COR-L47 (cell line): Measurements from ENCODE around the gene PLAAT2.
"Not testable (repeated sequence)": the region's sequence is repeated elsewhere in the genome, so short reads cannot be mapped to it uniquely, and the experiment has no call there.

Experiments
- DNase-seq: peaks from one replicate; lab custom pipeline; 2025; lab: John Stamatoyannopoulos, UW

Gene PLAAT2

DNA sequence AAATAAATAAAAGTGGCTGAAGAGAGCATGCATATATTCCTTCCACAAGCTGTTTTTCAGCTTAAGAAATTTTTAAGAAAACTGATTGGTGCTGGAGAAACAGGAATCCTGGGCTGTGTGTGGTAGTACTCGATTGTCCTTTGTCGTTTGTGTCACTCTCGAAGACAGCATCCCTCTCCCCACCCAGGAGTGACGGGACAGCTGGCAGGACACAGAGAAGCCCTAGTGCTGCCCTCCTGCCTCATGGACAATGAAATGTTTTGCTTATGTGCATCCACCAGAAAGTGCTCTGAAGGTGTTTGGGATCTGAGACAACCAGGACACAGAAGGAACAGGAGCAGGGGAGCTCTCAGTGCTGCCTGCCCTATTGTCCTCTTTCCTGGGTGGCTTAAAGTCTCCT, 13.8 kb downstream of the PLAAT2 start:
- no peak for DNase-seq

DNA sequence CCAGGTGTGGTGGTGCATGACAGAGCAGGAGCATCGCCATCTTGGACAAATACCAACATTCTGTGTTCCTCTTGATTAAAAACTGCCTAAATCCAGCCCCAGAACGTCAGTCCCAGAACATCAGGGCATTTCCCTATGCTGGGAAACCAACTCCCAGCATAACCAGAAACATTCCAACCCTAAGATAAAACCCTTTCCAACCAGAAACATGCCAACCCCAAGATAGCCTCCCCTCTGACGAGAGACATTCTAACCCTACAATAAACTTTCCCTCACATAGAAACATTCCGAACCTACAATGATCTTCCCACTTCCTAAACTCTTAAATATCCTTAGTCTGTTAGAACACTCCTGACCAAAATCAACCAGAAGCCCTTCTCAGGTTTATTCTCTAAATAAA, 15.0 kb downstream of the PLAAT2 start:
- no peak for DNase-seq

DNA sequence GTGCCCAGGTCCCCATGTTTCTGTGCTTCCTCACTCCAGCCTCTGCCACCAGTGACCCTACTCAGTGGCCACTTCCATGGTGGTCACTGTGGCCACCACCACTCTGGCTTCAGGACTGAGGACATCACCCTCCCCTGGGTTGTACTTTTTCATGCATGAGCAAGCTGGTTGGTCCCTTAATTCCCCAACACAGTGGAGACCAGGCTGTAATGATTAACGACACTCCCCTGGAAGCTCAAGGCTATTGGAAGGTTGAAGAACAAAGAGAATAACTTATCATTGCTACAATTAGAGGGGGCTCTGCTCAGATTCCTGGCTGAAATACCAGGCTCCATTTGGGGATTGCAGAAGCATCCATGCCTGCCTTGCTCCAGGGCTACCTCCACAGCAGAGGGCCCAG, 16.1 kb downstream of the PLAAT2 start:
- DNase-seq: no peak

DNA sequence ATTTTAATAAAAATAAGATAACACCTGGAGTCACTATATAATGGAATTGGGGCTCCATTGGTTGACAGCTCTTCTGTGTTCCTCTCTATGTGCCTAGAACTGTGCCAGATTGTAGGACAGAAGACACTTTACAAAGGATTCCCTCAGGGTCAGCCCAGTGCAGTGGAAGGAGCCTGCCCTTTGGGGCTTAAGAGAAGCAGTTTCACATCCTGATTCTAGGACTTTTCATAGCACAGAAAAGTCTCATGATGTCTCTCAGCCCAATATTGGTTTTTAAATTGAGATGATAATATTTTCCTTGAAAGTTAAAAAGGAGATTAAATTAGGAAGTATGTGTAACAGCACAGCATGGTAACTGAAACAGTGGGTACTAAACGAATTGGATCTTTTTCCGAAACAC, 19.5 kb downstream of the PLAAT2 start:
- no peak for DNase-seq

DNA sequence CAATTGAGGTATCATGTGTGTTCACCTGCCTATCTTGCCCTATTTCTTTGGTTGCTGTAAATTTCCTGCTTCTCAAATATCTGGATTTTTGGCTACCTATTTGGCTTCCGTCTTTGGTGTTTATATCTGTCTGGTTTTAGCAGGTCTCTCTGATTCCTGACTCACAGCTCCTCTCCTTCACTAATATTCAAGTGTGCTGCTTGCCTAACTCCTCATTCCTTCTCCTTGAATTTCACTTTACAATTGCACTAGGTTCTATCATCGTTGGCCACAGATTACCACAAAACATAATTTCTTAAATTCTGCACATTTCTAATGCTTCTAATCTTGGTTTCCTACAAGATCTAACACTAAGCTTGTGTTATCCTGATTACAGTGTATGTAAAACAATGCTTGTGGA, 20.7 kb downstream of the PLAAT2 start:
- not testable (repeated sequence) for DNase-seq

DNA sequence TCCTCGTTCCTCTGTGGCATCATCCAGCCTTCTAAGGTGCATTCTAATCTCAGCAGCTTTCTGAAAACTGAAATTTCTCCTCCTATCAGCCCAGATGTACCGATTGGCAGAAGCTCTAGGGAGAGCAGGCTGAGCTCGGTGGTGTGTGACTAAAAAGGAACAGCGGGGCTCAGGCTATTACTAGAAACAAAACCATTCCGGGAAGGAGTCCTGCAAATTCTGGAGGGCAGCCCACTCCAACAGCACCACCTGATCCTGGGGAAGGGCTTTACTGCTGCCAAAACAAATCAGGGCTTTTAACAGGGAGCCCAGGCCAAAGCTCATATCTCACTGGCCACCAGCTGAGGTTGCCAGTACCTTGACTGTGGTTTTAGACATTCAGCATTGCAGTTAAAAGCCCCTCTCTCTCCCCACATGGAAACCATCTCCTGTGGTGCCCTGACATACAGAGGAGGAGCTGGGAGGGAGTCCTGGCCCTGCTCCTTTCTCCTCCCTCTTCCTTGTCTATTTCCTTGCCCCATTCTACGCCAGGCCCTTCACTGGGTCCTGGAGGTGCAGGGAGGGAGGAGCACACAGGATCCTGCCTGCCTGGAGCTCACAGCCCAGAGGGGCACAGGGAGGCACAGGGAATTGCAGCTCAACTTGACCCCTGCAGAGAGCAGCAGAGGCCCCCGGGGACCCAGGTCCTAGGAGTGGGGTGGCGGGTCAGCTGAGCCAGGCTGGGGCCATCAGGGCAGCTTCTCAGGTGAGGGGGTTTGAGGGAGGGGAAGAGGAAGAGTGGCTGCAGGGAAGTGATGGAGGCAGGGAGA, 25.7 kb downstream of the PLAAT2 start:
- peak; percentile 52 for DNase-seq

DNA sequence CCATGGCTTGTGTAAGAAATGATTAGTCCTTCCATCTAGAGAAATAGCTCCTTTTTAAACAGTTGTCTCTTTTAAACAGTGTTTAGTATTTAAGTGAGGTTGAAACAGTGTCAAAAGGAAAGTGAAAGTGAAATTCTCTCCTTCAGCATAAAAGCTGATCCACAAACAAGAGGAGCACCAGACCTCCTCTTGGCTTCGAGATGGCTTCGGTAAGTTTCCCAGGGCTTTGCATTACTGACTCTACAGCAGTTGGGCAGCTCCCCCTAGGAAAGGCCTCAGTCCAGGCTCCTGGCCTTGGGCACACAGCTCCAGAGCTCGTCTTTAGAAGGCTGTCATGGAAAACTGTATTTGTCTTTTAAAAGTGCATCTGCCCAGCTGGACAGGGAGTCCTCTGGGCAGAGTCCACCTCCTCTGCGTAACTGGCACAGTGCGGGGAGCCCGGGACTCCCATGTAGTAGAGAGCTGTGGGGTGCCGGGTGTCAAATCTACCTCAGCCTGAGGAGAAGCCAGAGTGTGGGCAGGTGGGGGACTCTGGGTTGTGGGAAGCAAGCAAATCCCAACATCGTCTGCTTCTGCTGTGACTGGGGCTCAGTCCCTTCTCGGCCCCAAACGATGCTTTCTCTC, 26.4 kb downstream of the PLAAT2 start, which contains the start of gene PLAAT4:
TSS of gene PLAAT4 (plus strand) at position 140 of the 624 bp plus-strand sequence. CDS start at position 201, 61 bp downstream.
- no peak for DNase-seq

DNA sequence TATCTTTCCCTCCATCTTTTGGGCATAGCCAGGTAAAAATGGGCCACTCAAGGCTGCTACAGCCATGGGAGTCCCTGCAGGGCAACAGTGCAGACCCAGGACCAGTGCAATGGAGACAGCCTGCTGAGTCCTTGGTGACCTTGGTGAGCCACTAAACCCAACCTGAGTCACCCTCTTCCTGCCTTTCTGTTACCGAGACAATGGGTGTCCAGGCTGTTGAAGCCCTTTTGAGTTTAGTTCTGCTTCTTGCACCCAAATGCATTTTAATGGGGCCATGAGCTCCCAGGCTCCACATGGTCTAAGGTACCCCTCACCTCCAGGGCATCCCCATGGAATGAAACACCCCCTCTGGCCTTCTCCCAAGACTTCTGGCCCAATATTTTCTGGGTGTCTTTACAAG, 27.4 kb downstream of the PLAAT2 start:
- DNase-seq: no peak

DNA sequence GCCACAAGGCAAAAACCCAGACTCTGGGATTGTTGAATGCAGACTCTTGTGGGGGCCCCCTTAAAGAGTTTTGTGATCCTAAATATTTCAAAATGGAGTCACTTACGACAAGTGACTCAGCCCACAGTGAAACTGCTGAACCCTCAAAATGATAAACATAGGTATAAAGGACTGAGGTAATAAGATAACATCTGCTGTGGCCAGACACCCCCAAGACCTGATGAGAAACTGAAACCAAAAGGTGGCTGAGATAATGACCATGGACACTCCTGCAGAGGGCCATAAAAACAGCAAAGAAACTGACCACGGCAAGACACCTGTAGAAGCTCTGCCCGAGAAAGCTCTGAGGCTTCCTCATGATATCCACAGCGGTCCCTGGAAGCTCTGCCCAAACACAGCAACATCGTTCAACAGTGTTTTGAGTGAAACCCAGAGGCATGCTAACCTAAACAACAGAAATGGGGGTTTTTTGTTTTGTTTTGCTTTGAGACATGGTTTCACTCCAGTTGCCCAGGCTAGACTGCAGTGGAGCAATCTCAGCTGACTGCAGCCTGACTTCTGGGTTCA, 28.2 kb downstream of the PLAAT2 start:
- DNase-seq: no peak

DNA sequence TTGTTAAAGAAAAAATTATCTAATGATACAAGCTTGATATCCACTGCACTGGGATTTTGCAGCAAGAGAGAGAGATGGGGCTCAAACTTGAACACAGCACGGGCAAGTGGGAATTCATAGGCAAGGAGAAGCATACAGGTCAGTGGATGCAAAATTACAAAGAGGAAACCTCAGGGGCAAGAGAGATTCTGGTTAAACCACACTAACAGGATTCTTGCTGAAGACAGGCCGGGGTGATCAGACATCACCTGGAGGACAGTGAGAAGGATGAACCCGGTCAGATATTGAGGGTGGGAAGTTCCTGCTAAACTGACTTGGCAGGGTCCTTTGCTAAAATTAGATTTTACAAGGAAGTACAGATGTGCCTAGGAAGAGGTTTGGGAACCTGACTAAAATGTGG, 29.1 kb downstream of the PLAAT2 start:
- DNase-seq: no peak

DNA sequence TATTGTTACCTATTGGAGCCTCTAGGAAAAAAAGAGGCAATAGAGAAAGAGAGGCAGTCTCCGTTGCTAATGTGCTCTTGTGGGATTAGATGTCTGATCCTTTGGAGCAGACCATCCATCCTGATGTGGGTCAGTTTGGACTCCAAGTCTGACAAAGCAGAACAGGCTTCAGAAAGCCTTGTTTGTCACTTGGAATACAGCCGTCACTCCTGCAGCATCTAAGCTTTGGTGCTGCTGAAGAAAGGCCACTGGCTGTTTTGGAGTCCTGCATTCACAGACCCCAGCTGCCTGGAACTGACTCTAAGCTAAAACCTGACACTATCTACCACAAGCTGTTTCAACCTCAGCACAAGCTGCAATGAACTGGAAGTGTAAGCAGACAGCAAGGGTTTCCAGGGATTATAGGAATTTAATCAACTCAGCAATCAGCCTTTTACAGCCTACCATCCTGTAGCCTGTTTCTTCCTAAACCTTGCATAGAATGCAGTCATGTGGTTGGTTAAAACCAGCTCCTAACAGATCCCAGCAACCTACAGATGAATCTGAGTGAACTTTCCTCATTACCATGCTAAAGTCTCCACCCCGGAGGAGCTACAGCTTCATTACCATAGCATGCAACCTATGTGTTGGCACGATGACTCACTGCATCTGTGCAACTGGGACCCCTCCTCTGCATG, 30.2 kb downstream of the PLAAT2 start:
- no peak for DNase-seq

DNA sequence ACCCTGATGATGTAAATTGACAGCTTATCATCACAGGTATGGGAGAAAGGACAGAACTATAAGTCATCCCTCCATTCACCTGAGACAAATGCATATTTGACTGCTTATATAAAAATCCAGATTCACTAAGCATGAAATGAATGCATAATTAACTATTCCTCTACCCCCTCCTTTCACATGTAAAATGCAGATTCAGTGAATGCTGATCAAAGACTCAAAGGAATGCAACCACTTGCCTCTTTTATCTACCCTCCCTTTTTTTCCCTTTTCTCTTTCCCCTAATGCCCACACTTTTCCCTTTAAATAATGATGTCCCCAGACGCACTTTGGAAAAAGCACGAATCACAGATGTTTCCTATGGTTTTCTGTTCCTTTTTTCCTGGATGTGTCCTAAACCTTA, 31.1 kb downstream of the PLAAT2 start:
- DNase-seq: no peak

DNA sequence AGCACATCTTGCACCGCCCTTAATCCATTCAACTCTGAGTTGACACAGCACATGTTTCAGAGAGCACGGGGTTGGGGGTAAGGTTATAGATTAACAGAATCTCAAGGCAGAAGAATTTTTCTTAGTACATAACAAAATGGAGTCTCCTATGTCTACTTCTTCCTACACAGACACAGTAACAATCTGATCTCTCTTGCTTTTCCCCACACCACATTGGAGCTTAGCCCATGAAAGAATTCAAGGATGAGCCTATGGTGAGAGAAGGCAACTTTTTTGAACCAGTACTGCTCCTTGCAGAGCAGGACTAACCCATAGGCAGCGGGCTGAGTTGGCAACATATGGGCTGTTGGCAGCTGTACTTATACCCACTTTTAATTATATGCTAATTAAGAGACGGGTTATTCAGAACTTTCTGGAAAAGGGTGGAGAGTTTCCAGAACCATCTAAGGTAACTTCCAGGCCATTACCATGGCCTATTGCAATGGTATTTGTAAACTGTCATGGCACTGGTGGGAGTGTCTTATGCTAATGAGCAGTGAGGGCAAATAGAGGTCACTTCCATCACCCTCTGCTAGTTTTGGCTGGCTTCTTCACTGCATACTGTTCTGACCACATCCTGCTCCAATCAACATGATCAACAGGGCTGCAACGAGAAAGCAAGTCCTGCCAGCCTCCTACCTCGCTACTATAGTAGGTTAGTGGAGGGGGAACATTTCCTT, 31.9 kb downstream of the PLAAT2 start:
- not testable (repeated sequence) for DNase-seq

DNA sequence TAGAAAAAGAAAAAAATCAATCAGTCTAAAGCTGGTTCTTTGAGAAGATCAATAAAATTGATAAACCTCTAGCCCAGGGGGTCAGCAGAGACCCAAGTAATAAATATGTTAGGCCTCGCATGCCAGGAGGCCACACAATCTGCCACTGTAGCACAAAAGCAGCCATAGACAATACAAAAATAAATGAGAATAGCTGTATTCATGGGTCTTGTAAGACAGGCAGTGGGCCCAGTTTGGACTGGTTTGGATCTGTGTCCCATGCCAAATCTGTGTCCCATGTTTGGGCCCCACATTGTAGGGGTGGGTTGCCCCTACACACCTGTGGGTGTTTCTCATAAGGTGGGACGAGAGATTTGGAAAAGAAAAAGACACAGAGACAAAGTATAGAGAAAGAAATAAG, 33.2 kb downstream of the PLAAT2 start:
- DNase-seq: no peak

DNA sequence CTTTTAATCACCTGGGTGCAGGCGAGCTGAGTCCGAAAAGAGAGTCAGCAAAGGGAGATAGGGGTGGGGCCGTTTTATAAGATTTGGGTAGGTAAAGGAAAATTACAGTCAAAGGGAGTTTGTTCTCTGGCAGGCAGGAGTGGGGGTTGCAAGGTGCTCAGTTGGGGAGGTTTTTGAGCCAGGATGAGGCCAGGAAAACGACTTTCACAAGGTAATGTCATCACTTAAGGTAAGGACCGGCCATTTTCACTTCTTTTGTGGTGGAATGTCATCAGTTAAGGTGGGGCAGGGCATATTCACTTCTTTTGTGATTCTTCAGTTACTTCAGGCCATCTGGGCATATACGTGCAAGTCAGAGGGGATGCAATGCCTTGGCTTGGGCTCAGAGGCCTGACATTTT, 33.8 kb downstream of the PLAAT2 start:
- DNase-seq: not testable (repeated sequence)

DNA sequence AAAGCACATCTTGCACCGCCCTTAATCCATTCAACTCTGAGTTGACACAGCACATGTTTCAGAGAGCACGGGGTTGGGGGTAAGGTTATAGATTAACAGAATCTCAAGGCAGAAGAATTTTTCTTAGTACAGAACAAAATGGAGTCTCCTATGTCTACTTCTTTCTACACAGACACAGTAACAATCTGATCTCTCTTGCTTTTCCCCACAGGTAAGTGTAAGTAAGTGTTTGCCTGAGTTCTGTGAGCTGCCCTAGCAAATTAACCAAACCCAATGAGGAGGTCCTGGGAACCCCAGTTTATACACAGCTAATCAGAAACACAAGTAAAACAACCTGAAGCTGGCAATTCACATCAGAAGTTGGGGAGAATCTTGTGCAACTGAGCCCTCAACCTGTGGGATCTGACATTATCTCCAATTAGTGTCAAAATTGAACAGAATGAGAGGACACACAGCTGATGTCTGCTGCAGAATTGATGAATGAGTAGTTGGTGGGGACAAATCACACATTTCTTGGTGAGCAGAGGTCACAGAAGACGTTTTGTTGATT, 34.4 kb downstream of the PLAAT2 start:
- not testable (repeated sequence) for DNase-seq

DNA sequence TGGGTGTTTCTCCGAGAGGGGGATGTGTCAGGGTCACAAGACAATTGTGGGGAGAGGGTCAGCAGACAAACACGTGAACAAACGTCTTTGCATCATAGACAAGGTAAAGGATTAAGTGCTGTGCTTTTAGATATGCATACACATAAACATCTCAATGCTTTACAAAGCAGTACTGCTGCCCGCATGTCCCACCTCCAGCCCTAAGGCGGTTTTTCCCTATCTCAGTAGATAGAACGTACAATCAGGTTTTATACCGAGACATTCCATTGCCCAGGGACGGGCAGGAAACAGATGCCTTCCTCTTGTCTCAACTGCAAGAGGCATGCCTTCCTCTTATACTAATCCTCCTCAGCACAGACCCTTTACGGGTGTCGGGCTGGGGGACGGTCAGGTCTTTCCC, 35.0 kb downstream of the PLAAT2 start:
- not testable (repeated sequence) for DNase-seq

DNA sequence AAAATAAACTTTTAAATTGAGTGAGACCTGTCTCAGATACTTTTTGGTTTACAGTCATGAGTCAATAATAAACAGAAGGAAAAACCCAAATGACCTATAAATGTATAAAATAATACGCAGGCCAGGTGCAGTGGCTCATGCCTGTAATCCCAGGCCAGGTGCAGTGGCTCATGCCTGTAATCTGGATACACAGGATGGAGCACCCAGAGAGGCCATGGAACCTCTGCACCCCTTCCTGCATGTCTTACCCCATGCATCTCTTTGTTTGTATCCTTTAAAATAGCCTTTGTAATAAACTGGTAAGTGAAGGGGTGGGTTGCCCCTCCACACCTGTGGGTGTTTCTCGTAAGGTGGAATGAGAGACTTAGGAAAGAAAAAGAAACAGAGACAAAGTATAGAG, 35.5 kb downstream of the PLAAT2 start:
- DNase-seq: no peak

DNA sequence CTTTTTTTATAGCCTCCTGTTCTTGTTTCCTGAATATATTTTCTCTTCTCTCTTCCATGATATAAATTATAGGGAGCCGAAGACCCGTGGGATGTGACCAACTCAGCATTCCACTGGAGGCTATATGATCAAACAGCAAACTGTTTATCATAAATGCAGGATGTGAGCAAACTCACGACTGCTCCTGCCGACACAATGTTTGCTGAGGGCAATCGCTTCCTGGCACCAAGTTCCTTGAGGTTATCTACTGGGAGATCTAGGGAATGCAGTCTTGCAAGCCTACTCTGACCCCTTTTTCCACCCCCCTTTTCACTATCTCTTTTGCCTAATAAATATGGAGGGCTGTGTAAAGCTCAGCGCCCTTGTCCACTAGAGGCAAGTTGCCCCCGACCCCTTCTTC, 40.0 kb downstream of the PLAAT2 start:
- DNase-seq: no peak

DNA sequence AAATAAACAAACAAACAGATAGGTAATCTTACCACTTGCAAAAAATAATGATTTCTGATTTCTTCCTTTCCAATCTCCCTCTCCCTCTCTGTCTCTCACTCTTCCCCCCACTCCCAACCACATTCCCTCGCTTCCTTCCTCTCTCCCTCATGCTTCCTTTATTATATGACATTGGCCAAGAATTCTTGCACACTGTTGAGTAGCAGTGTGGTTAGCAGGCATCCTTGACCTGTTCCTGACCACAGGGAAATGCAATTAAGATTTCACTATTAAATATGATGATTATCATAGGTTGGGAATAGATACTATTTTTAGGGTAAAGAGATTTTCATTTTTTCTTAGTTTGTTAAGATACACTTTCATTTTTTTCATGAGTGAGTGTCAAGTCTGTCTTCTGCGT, 41.3 kb downstream of the PLAAT2 start:
- no peak for DNase-seq

DNA sequence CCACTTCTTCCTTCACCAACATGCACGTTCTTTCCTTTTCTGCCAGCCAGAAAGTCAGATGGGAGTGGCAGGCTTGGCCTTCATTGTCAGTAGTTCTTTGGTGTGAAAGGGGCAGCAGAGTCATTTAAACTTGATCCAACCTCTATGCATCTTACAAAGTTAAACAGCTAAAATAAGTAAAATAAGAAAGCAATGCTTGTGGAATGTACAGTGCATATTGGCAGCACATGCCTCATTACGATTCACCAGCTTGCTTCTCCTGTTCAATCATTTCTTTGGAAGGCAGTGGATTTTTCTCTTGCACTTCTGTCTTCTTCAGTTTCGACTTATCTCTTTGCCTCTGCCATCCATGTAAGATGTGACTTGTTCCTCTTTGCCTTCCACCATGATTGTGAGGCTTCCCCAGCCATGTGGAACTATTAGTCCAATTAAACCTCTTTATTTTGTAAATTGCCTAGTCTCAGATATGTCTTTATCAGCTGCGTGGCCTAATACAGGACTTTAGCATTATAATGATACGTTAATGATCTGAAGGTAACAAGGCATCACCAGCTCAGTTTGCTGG, 42.5 kb downstream of the PLAAT2 start:
- no peak for DNase-seq
